Adrenal gland (tissue), 5 donors: Measurements from ENCODE around the gene SLC7A9.

ENCODE experiments used
- CTCF ChIP-seq, 6 experiments: fragments of 450-650 bp in 4 of 6; fragments of 200-600 bp in 2 of 6; sonication (generic) in 1 of 6; IDR thresholded peaks; 1 replicate in 5 of 6; 2 replicates in 1 of 6; pipeline versions ENCODE4 v1.5.1 to v1.8.0; 2016 to 2021; ENCODE audit warnings: antibody characterized with exemption in 6 of 6, mild to moderate bottlenecking in 2 of 6, moderate library complexity in 1 of 6
- POLR2A ChIP-seq, 2 donors: fragments of 450-650 bp; IDR thresholded peaks; one replicate each; pipeline ENCODE4 v1.6.1; 2017; ENCODE audit warnings: antibody characterized with exemption in 2 of 2, mild to moderate bottlenecking in 2 of 2, moderate library complexity in 1 of 2
- donor health status: DM: no; HTN: no; CAD: no.

DNA sequence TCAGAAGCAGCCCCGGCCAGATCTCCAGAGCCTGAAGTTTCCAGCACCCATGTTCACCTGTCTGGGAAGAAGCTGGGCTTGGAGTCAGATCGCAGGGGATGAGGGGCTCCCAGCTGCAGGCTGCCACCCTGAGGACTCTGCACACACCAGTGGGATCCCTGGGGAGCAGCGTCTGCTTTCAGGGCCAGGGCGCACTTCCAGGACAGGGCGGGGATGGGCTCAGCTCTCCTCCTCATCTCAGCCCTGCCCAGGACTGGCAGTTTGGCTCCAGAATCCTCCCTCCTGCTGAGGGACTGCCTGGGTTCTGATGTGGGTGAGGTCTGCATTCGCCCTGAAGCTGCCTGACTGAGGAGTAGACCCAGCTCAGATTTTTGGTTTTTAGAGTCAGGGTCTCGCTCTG is 3.5 kb downstream of the SLC7A9 start:
- no peak for TF ChIP-seq CTCF (IDR thresholded peaks at IDR 0.05)
- no peak for TF ChIP-seq POLR2A (IDR thresholded peaks at IDR 0.05)
